Mesenchymal stem cell (in vitro differentiated cells and primary cell): ENCODE results near the gene TMEM151B.

Experiments
- DNase-seq: peaks from one replicate; pipeline ENCODE4 v3.0.0-alpha.2; 2013
- H2AFZ ChIP-seq: one replicate; pipeline ENCODE4 v1.6.1; 2013; ENCODE audit warnings: low read depth, mild to moderate bottlenecking, control low read depth, inconsistent platforms, low read length, moderate library complexity
- H2AK5ac ChIP-seq: 2 replicates; pipeline ENCODE4 v1.6.1; 2013; ENCODE audit warnings: low read length, moderate library complexity, mild to moderate bottlenecking, inconsistent platforms; ENCODE audit not compliant: severe bottlenecking
- H2BK120ac ChIP-seq: one replicate; pipeline ENCODE4 v1.6.1; 2013; ENCODE audit warnings: low read depth, mild to moderate bottlenecking, inconsistent platforms, low read length, moderate library complexity
- H2BK12ac ChIP-seq, 2 experiments: one replicate each; pipeline ENCODE4 v1.6.1; 2013; ENCODE audit warnings: inconsistent platforms in 2 of 2, low read length in 2 of 2, mild to moderate bottlenecking in 2 of 2, moderate library complexity in 2 of 2, control low read depth in 1 of 2
- H2BK15ac ChIP-seq: one replicate; pipeline ENCODE4 v1.6.1; 2013; ENCODE audit warnings: mild to moderate bottlenecking, low read depth, inconsistent platforms; ENCODE audit not compliant: poor library complexity, severe bottlenecking
- H2BK5ac ChIP-seq: 2 replicates; pipeline ENCODE4 v1.6.1; 2013; ENCODE audit warnings: low read depth, mild to moderate bottlenecking, low read length, control low read depth, inconsistent platforms; ENCODE audit not compliant: poor library complexity, severe bottlenecking
- H3K14ac ChIP-seq, 2 experiments: one replicate each; pipeline ENCODE4 v1.6.1; 2013; ENCODE audit warnings: inconsistent platforms in 2 of 2, low read length in 2 of 2, control low read depth in 1 of 2, mild to moderate bottlenecking in 1 of 2, moderate library complexity in 1 of 2
- H3K18ac ChIP-seq, 2 experiments: one replicate each; pipeline ENCODE4 v1.6.1; 2013; ENCODE audit warnings: inconsistent platforms in 2 of 2, low read length in 2 of 2, control low read depth in 1 of 2, low read depth in 1 of 2, mild to moderate bottlenecking in 1 of 2
- H3K23ac ChIP-seq, 2 experiments: one replicate each; pipeline ENCODE4 v1.6.1; 2013; ENCODE audit warnings: inconsistent platforms in 2 of 2, low read length in 2 of 2, mild to moderate bottlenecking in 2 of 2, moderate library complexity in 2 of 2, control low read depth in 1 of 2
- H3K27ac ChIP-seq: 2 replicates; pipeline ENCODE4 v1.5.1; 2013; ENCODE audit warnings: mild to moderate bottlenecking, moderate library complexity, low read length, control low read depth, inconsistent platforms; ENCODE audit not compliant: poor library complexity, severe bottlenecking
- H3K27me3 ChIP-seq, 2 experiments: 2 replicates each; pipeline versions ENCODE4 v1.6.1 to v1.7.0; 2013; ENCODE audit warnings: low read length in 2 of 2, mild to moderate bottlenecking in 2 of 2, moderate library complexity in 2 of 2, control low read depth in 1 of 2, inconsistent platforms in 1 of 2; ENCODE audit not compliant: control insufficient read depth in 1 of 2, insufficient read depth in 1 of 2
- H3K36me3 ChIP-seq, 2 experiments: 2 replicates each; pipeline versions ENCODE4 v1.6.1 to v1.7.0; 2013; ENCODE audit warnings: low read length in 2 of 2, control low read depth in 1 of 2, inconsistent platforms in 1 of 2, low read depth in 1 of 2, mild to moderate bottlenecking in 1 of 2; ENCODE audit not compliant: insufficient read depth in 2 of 2, control insufficient read depth in 1 of 2
- H3K4ac ChIP-seq, 2 experiments: one replicate each; pipeline ENCODE4 v1.6.1; 2013; ENCODE audit warnings: inconsistent platforms in 2 of 2, low read length in 2 of 2, mild to moderate bottlenecking in 2 of 2, moderate library complexity in 2 of 2, control low read depth in 1 of 2, low read depth in 1 of 2
- H3K4me1 ChIP-seq: 2 replicates; pipeline ENCODE4 v1.6.1; 2013; ENCODE audit warnings: low read depth, low read length, control low read depth; ENCODE audit not compliant: control insufficient read depth, insufficient read depth
- H3K4me2 ChIP-seq: 2 replicates; pipeline ENCODE4 v1.6.1; 2013; ENCODE audit warnings: low read length, mild to moderate bottlenecking, inconsistent platforms; ENCODE audit not compliant: poor library complexity, severe bottlenecking
- H3K4me3 ChIP-seq, 2 experiments: 2 replicates each; pipeline versions ENCODE4 v1.5.1 to v1.7.0; 2013; ENCODE audit warnings: low read length in 2 of 2, mild to moderate bottlenecking in 2 of 2, control low read depth in 1 of 2, low read depth in 1 of 2; ENCODE audit not compliant: insufficient read depth in 1 of 2
- H3K79me1 ChIP-seq: replicated peaks from 2 replicates; pipeline ENCODE4 v1.6.1; 2013; ENCODE audit warnings: mild to moderate bottlenecking, control low read depth, low read length, inconsistent platforms; ENCODE audit not compliant: poor library complexity, severe bottlenecking
- H3K9ac ChIP-seq: 2 replicates; pipeline ENCODE4 v1.7.0; 2013; ENCODE audit warnings: mild to moderate bottlenecking, low read length, moderate library complexity
- H3K9me3 ChIP-seq: 2 replicates; pipeline ENCODE4 v1.7.0; 2013; ENCODE audit warnings: mild to moderate bottlenecking, low read length; ENCODE audit not compliant: control insufficient read depth
- H4K8ac ChIP-seq: one replicate; pipeline ENCODE4 v1.6.1; 2013; ENCODE audit warnings: inconsistent platforms, mild to moderate bottlenecking, low read length, moderate library complexity
- H4K91ac ChIP-seq: one replicate; pipeline ENCODE4 v1.6.1; 2013; ENCODE audit warnings: mild to moderate bottlenecking, low read length, inconsistent platforms
- WGBS: methylation state at CpG from one replicate; pipeline ENCODE4 v1.1.7; 2013; ENCODE audit warnings: mixed read lengths; 5-methylcytosine and 5-hydroxymethylcytosine counted together

Gene TMEM151B

GRCh38 chr6:44245391-44245911, 24.8 kb upstream of the TMEM151B start:
- WGBS = 77% methylated on average over 11 of the region's 12 CpGs
- peaks cover 7 to 21% of the 10 kb centered on the region in 2 experiments for H3K36me3 ChIP-seq
- peaks cover 13% of the 10 kb centered on the region for H3K4me1 ChIP-seq
- H2AK5ac ChIP-seq = peak overlapping the region; percentile 29
- H2BK120ac ChIP-seq = peak overlapping the region; percentile 87
- H4K8ac ChIP-seq = peak overlapping the region; percentile 94
- no peaks in the 10 kb centered on the region for H3K9me3 ChIP-seq
- H3K4me3 ChIP-seq = peak overlapping the region; percentile 54 to 87
- peak overlapping the region; percentile 34 for H3K27ac ChIP-seq
- H2AFZ ChIP-seq = peak overlapping the region; percentile 76
- H2BK15ac ChIP-seq = peak overlapping the region; percentile 78
- peak overlapping the region in 1 of 2 experiments; percentile 40 for H3K23ac ChIP-seq
- H3K14ac ChIP-seq = peak overlapping the region in 1 of 2 experiments; percentile 86
- peak overlapping the region; percentile 94 for H3K9ac ChIP-seq
- peak overlapping the region; percentile 86 for H3K4me2 ChIP-seq
- H3K18ac ChIP-seq = peak overlapping the region; percentile 84 to 94
- no peaks in the 10 kb centered on the region for H3K27me3 ChIP-seq
- DNase-seq = no peak
- H3K4ac ChIP-seq = peak overlapping the region; percentile 71 to 77
- H2BK12ac ChIP-seq = peak overlapping the region; percentile 12 to 19
- no peak overlapping the region for H2BK5ac ChIP-seq
- peak overlapping the region; percentile 96 for H4K91ac ChIP-seq
- H3K79me1 ChIP-seq = peaks cover 2% of the 10 kb centered on the region

DNA sequence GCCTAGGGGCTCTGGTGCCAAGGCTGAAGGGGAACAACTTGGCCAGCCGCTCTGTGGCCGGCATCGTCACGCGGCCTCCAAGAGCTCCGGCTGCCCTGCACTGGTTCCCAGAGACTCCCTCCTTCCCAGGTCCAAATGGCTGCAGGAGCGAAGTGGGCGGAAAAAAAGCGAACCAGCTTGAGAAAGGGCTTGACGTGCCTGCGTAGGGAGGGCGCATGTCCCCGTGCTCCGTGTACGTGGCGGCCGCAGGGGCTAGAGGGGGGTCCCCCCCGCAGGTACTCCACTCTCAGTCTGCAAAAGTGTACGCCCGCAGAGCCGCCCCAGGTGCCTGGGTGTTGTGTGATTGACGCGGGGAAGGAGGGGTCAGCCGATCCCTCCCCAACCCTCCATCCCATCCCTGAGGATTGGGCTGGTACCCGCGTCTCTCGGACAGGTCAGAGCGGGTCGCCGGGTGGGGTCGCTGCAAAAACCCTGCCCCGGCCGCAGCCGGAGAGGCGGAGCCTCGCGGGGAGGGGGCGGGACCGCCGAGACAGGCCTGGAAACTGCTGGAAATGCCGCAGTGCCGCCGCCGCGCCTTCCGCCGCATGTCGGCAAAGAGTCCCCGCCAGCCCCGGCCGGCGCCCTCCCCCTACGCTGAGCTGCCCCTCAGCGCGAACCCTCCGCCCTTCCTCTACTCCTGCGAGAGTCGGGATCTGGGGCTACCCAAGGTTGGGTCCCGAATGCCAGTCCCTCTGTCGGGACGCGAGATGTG, 24.2 kb upstream of the TMEM151B start:
- WGBS = 3% methylated on average over 40 of the region's 62 CpGs
- Histone ChIP-seq H3K79me1 (peaks cover 2% of the 10 kb centered on the region), H3K4me2 (peak overlapping the region; percentile 86), H2AK5ac (peak overlapping the region; percentile 29), H3K27ac (peak overlapping the region; percentile 87), H3K23ac (peak overlapping the region in 1 of 2 experiments; percentile 54), H2BK120ac (peak overlapping the region; percentile 87), H3K18ac (peak overlapping the region; percentile 94 to 98), H2AFZ (peak overlapping the region; percentile 83), H3K14ac (peak overlapping the region in 1 of 2 experiments; percentile 86), H2BK15ac (peak overlapping the region; percentile 78), H3K9me3 (no peaks in the 10 kb centered on the region), H4K91ac (peak overlapping the region; percentile 96), H3K4me3 (peak overlapping the region; percentile 74 to 87), H4K8ac (peak overlapping the region; percentile 94), H3K4ac (peak overlapping the region; percentile 77 to 95), H2BK5ac (peak overlapping the region; percentile 87), H3K4me1 (peaks cover 13% of the 10 kb centered on the region), H3K27me3 (no peaks in the 10 kb centered on the region), H3K36me3 (peaks cover 11 to 27% of the 10 kb centered on the region in 2 experiments), H3K9ac (peak overlapping the region; percentile 94), H2BK12ac (peak overlapping the region; percentile 19 to 91)
- peak; percentile 92 for DNase-seq

DNA sequence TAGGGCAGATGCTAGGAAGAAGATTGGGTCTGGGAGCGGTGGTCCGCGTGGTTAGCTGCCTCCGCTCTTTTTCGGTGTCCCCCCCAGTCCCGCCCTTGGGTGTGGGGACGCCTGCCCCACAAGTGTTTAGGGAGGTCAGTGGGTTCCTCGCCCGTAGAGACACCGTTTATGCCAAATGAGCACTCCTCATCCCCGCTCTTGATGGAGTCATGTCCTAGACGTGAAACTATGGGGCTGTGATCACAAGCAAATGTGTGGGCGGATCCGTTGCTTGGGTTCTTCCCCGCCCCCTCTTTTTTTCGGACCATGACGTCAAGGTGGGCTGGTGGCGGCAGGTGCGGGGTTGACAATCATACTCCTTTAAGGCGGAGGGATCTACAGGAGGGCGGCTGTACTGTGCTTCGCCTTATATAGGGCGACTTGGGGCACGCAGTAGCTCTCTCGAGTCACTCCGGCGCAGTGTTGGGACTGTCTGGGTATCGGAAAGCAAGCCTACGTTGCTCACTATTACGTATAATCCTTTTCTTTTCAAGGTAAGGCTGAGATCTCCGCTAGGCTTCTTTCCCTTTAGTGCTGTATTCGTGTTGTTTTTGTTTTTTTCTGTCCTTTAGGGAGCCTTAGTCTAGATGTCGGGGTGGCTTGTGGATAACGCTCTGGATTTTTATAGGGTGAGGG, 23.4 kb upstream of the TMEM151B start, which contains the start of gene HSP90AB1:
Gene HSP90AB1, plus strand, starts transcription at position 439 of the 675 bp plus-strand sequence. CDS start 1,529 bp downstream, outside the sequence.
- Histone ChIP-seq H3K4me1 (peaks cover 13% of the 10 kb centered on the region), H3K18ac (peak within 1 kb of the TSS; percentile 94 to 98), H3K79me1 (peaks cover 2% of the 10 kb centered on the region), H2BK5ac (peak within 1 kb of the TSS; percentile 87), H3K4me3 (peak within 1 kb of the TSS; percentile 87 to 93), H3K9me3 (no peaks in the 10 kb centered on the region), H3K27me3 (no peaks in the 10 kb centered on the region), H3K9ac (peak within 1 kb of the TSS; percentile 94), H3K14ac (peak within 1 kb of the TSS; percentile 19 to 87), H2BK15ac (peak within 1 kb of the TSS; percentile 84), H4K91ac (peak within 1 kb of the TSS; percentile 96), H4K8ac (peak within 1 kb of the TSS; percentile 94), H3K4ac (peak within 1 kb of the TSS; percentile 77 to 95), H3K27ac (peak within 1 kb of the TSS; percentile 87), H3K23ac (peak within 1 kb of the TSS in 1 of 2 experiments; percentile 92), H2AFZ (peak within 1 kb of the TSS; percentile 83), H2AK5ac (peak within 1 kb of the TSS; percentile 78), H2BK12ac (peak within 1 kb of the TSS; percentile 19 to 91), H2BK120ac (peak within 1 kb of the TSS; percentile 87), H3K36me3 (peaks cover 13 to 34% of the 10 kb centered on the region in 2 experiments), H3K4me2 (peak within 1 kb of the TSS; percentile 86)
- under 1% methylated on average over 31 of the region's 34 CpGs for WGBS
- DNase-seq = peak; percentile 99
